A549 (cell line): ENCODE measurements around the gene KRT8. TPM values are rescaled to one million over a fixed set of nuclear protein-coding genes. Genes with fewer than 3 reads are reported as not detected.
A peak's percentile ranks its signal among the peaks of the same experiment; 100 is the strongest.

ENCODE experiments used
- ATAC-seq, 2 experiments: fragments of 200-7000 bp in 1 of 2; fragments of >200 bp in 1 of 2; cut with Nextera tagmentation in 1 of 2; cut with Tn5 transposase in 1 of 2; 3 replicates each; pipeline versions ENCODE4 v1.8.0 to v1.9.1; 2018 to 2020; ENCODE audit warnings: mild to moderate bottlenecking in 1 of 2, moderate library complexity in 1 of 2
- CTCF ChIA-PET: fragments of 300-600 bp; sonication (Branson Sonifier 250); formaldehyde crosslinking; extraction: SDS; loops from one replicate; lab custom pipeline; 2021; ENCODE audit warnings: antibody characterized with exemption, inconsistent platforms; lab: Yijun Ruan, JAX
- POLR2A ChIA-PET: fragments of 350-600 bp; formaldehyde crosslinking; extraction: SDS; loops from one replicate; lab custom pipeline; 2021; ENCODE audit warnings: antibody characterized with exemption, inconsistent platforms; lab: Yijun Ruan, JAX
- DNase-seq, 2 experiments: peaks; one replicate each; pipeline versions ENCODE4 v3.0.0 to v3.0.0-alpha.2; 2011 to 2016; ENCODE audit warnings: low read depth in 1 of 2, low spot score in 1 of 2
- FAIRE-seq: peaks from 2 replicates; lab custom pipeline; 2011; peaks lifted over from hg19 to GRCh38; lab: Jason Lieb, UNC
- H3K27ac ChIP-seq, 2 experiments: fragments of >200 bp; sonication (Bioruptor Twin); formaldehyde crosslinking; 3 replicates each; pipeline ENCODE4 v1.5.1; 2016 to 2017
- H3K4me1 ChIP-seq: fragments of >200 bp; sonication (Bioruptor Twin); formaldehyde crosslinking; 3 replicates; pipeline ENCODE4 v1.6.1; 2016
- H3K4me2 ChIP-seq: fragments of >200 bp; sonication (Bioruptor Twin); formaldehyde crosslinking; 3 replicates; pipeline ENCODE4 v1.6.1; 2016
- H3K4me3 ChIP-seq: fragments of >200 bp; sonication (Bioruptor Twin); formaldehyde crosslinking; 3 replicates; pipeline ENCODE4 v1.5.1; 2016
- H3K9me3 ChIP-seq: fragments of >200 bp; sonication (Bioruptor Twin); formaldehyde crosslinking; 3 replicates; pipeline ENCODE4 v1.6.1; 2016
- ATOH8 ChIP-seq: fragments of 250-450 bp; sonication (Bioruptor Pico); IDR thresholded peaks from 2 replicates; pipeline ENCODE4 v1.5.0; 2020; ENCODE audit warnings: low read depth, mild to moderate bottlenecking, moderate library complexity
- CBX2 ChIP-seq: fragments of 200-600 bp; sonication (generic); IDR thresholded peaks from 2 replicates; pipeline ENCODE4 v1.6.1; 2016; ENCODE audit warnings: low read depth, mild to moderate bottlenecking, borderline replicate concordance
- CHD2 ChIP-seq: fragments of 150-350 bp; IDR thresholded peaks from 2 replicates; pipeline ENCODE4 v1.6.1; 2014; ENCODE audit warnings: low read length; ENCODE audit not compliant: partially characterized antibody
- EHF ChIP-seq: fragments of 250-450 bp; sonication (Bioruptor Pico); IDR thresholded peaks from 2 replicates; pipeline ENCODE4 v1.5.0; 2020; ENCODE audit warnings: mild to moderate bottlenecking
- ELK1 ChIP-seq: fragments of 150-350 bp; IDR thresholded peaks from 2 replicates; pipeline ENCODE4 v1.6.1; 2014; ENCODE audit warnings: low read depth, mild to moderate bottlenecking, low read length
- EP300 ChIP-seq, 2 experiments: fragments of >200 bp; sonication (Bioruptor Twin); formaldehyde crosslinking; IDR thresholded peaks; 2 replicates in 1 of 2; 3 replicates in 1 of 2; pipeline ENCODE4 v1.6.1; 2016 to 2017
- ESRRA ChIP-seq: fragments of 150-350 bp; IDR thresholded peaks from 2 replicates; pipeline ENCODE4 v1.6.1; 2014; ENCODE audit warnings: mild to moderate bottlenecking, low read length, borderline replicate concordance
- FOXS1 ChIP-seq: fragments of 250-450 bp; sonication (Bioruptor Pico); IDR thresholded peaks from 2 replicates; pipeline ENCODE4 v1.5.0; 2020; ENCODE audit warnings: mild to moderate bottlenecking, moderate library complexity
- GATA3 ChIP-seq: IDR thresholded peaks from 2 replicates; pipeline ENCODE4 v1.6.1; 2012; ENCODE audit warnings: borderline replicate concordance
- HDAC2 ChIP-seq: fragments of 200-600 bp; sonication (generic); IDR thresholded peaks from 2 replicates; pipeline ENCODE4 v1.6.1; 2016
- HEYL ChIP-seq: fragments of 250-450 bp; sonication (Bioruptor Pico); IDR thresholded peaks from 2 replicates; pipeline ENCODE4 v1.8.0; 2021; ENCODE audit warnings: mild to moderate bottlenecking, moderate library complexity
- HOXA7 ChIP-seq: fragments of 250-450 bp; sonication (Bioruptor Pico); IDR thresholded peaks from 2 replicates; pipeline ENCODE4 v1.5.0; 2020; ENCODE audit warnings: mild to moderate bottlenecking, moderate library complexity
- HOXB13 ChIP-seq: fragments of 250-450 bp; sonication (Bioruptor Pico); IDR thresholded peaks from 2 replicates; pipeline ENCODE4 v1.5.0; 2020; ENCODE audit warnings: low read depth, mild to moderate bottlenecking, moderate library complexity
- HOXB5 ChIP-seq: fragments of 250-450 bp; sonication (Bioruptor Pico); IDR thresholded peaks from 2 replicates; pipeline ENCODE4 v1.5.0; 2020; ENCODE audit warnings: mild to moderate bottlenecking, moderate library complexity
- JUN ChIP-seq, 2 experiments: fragments of >200 bp; sonication (Bioruptor Twin); formaldehyde crosslinking; IDR thresholded peaks; 2 replicates in 1 of 2; 3 replicates in 1 of 2; pipeline ENCODE4 v1.6.1; 2016 to 2017
- MAFK ChIP-seq: fragments of 450-650 bp; IDR thresholded peaks from 2 replicates; pipeline ENCODE4 v1.6.1; 2014; ENCODE audit not compliant: partially characterized antibody
- NFE2L2 ChIP-seq: fragments of 150-350 bp; conservative IDR thresholded peaks from 2 replicates; pipeline ENCODE4 v1.6.1; 2014; ENCODE audit warnings: low read length
- NR3C1 ChIP-seq: fragments of >200 bp; sonication (Bioruptor Twin); formaldehyde crosslinking; IDR thresholded peaks from 3 replicates; pipeline ENCODE4 v1.6.1; 2017
- PHF8 ChIP-seq: fragments of 200-600 bp; sonication (generic); IDR thresholded peaks from 2 replicates; pipeline ENCODE4 v1.6.1; 2016; ENCODE audit warnings: low read depth, mild to moderate bottlenecking, antibody characterized with exemption, moderate library complexity, borderline replicate concordance
- POLR2A ChIP-seq: IDR thresholded peaks from 2 replicates; pipeline ENCODE4 v1.6.1; 2012; ENCODE audit warnings: mild to moderate bottlenecking, low read length
- RARB ChIP-seq: fragments of 250-450 bp; sonication (Bioruptor Pico); IDR thresholded peaks from 2 replicates; pipeline ENCODE4 v1.8.0; 2021; ENCODE audit warnings: mild to moderate bottlenecking, moderate library complexity
- RFX5 ChIP-seq: fragments of 450-650 bp; IDR thresholded peaks from 2 replicates; pipeline ENCODE4 v1.7.1; 2014; ENCODE audit warnings: antibody characterized with exemption, mild to moderate bottlenecking, moderate library complexity
- SREBF2 ChIP-seq: fragments of 450-650 bp; IDR thresholded peaks from 2 replicates; pipeline ENCODE4 v1.6.1; 2014; ENCODE audit warnings: mild to moderate bottlenecking, moderate library complexity
- TFCP2L1 ChIP-seq: fragments of 250-450 bp; sonication (Bioruptor Pico); IDR thresholded peaks from 2 replicates; pipeline ENCODE4 v1.5.0; 2021; ENCODE audit warnings: mild to moderate bottlenecking
- TP53 ChIP-seq: fragments of 250-450 bp; sonication (Bioruptor Pico); IDR thresholded peaks from 2 replicates; pipeline ENCODE4 v1.5.0; 2021; ENCODE audit warnings: mild to moderate bottlenecking, moderate library complexity
- ZNF302 ChIP-seq: fragments of 250-450 bp; sonication (Bioruptor Pico); IDR thresholded peaks from 2 replicates; pipeline ENCODE4 v1.9.0; 2021; ENCODE audit warnings: inconsistent platforms, mild to moderate bottlenecking, moderate library complexity
- ZSCAN20 ChIP-seq: fragments of 250-450 bp; sonication (Bioruptor Pico); IDR thresholded peaks from 2 replicates; pipeline ENCODE4 v1.8.0; 2022; ENCODE audit warnings: mild to moderate bottlenecking, moderate library complexity
- WGBS: methylation state at CpG from one replicate; pipeline ENCODE4 v1.1.6; 2017; ENCODE audit errors: missing lambda C conversion rate; 5-methylcytosine and 5-hydroxymethylcytosine counted together
- polyA plus RNA-seq, 4 experiments: library from polyadenylated mRNA; depleted of rRNA in 3 of 4; stranded (reverse); fragments of >200 nt; fragmentation: RNase III in 1 of 4; extraction: RNeasy Plus Mini Kit Qiagen cat#74134 plus additional on column Dnase treatment in 1 of 4; gene quantifications; 2 replicates in 3 of 4; 3 replicates in 1 of 4; pipeline ENCODE4 v1.2.3, GENCODE V29; 2011 to 2017
- TF ChIP-seq, protein P1 (sequence below): IDR thresholded peaks from 2 replicates; pipeline ENCODE4 v1.6.1; 2012
- TF ChIP-seq, protein P2 (sequence below): fragments of >200 bp; sonication (Bioruptor Twin); formaldehyde crosslinking; IDR thresholded peaks from 3 replicates; pipeline ENCODE4 v1.6.1; 2016

Gene KRT8
- polyA plus RNA-seq, 2 of the 4 experiments (the other 2 are of a cell fraction): 2,250 to 3,633 TPM

- peak overlapping the region; percentile 72 for H3K4me2 ChIP-seq
- DNase-seq (no peak), FAIRE-seq (peak; percentile 59), ATAC-seq (no peak; a peak in 1 of 6 replicates)
- TF ChIP-seq POLR2A (no peak), PHF8 (no peak), TP53 (no peak), EHF (CRISPR knock-in tag) (peak; percentile 84), CHD2 (no peak), ESRRA (no peak), ELK1 (no peak), ZSCAN20 (CRISPR knock-in tag) (peak; percentile 75; the same call in 1 of the 2 replicates), MAFK (no peak), TFCP2L1 (CRISPR knock-in tag) (no peak), JUN (IDR thresholded peaks at IDR 0.05) (no peak), ATOH8 (no peak), ZNF302 (CRISPR knock-in tag) (peak; percentile 84; the same call in 1 of the 2 replicates), HDAC2 (no peak), FOXS1 (CRISPR knock-in tag) (peak; percentile 81), HEYL (CRISPR knock-in tag) (peak; percentile 35), HOXA7 (CRISPR knock-in tag) (peak; percentile 83), GATA3 (no peak), RARB (CRISPR knock-in tag) (no peak), CBX2 (no peak), HOXB5 (CRISPR knock-in tag) (no peak)
- TF ChIP-seq, protein P1, sequence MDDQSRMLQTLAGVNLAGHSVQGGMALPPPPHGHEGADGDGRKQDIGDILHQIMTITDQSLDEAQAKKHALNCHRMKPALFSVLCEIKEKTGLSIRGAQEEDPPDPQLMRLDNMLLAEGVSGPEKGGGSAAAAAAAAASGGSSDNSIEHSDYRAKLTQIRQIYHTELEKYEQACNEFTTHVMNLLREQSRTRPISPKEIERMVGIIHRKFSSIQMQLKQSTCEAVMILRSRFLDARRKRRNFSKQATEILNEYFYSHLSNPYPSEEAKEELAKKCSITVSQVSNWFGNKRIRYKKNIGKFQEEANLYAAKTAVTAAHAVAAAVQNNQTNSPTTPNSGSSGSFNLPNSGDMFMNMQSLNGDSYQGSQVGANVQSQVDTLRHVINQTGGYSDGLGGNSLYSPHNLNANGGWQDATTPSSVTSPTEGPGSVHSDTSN: no peak
- TF ChIP-seq, protein P2, sequence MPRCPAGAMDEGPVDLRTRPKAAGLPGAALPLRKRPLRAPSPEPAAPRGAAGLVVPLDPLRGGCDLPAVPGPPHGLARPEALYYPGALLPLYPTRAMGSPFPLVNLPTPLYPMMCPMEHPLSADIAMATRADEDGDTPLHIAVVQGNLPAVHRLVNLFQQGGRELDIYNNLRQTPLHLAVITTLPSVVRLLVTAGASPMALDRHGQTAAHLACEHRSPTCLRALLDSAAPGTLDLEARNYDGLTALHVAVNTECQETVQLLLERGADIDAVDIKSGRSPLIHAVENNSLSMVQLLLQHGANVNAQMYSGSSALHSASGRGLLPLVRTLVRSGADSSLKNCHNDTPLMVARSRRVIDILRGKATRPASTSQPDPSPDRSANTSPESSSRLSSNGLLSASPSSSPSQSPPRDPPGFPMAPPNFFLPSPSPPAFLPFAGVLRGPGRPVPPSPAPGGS: no peak
- peak overlapping the region; percentile 36 for H3K4me3 ChIP-seq
- peak overlapping the region; percentile 94 to 97 for H3K27ac ChIP-seq
- ChIA-PET POLR2A (interaction anchor here (0.8 to 2.9 kb wide), 7 partner anchors 13 to 804 kb away, joined by 3 to 28 read pairs (median 4); partner anchors contain the start of gene ATG101), CTCF (interaction anchor here (1.0 to 25.7 kb wide), 16 partner anchors 8 to 848 kb away, joined by 3 to 1736 read pairs (median 12); partner anchors contain the start of genes KRT84 and KRT85)
- H3K4me1 ChIP-seq: peaks cover 93% of the 10 kb centered on the region
- 25% methylated on average over 4 of the region's 4 CpGs for WGBS
- no peaks in the 10 kb centered on the region for H3K9me3 ChIP-seq
These were observed 31.4 kb downstream of the KRT8 start for GRCh38 chr12:52873513-52873831.

DNA sequence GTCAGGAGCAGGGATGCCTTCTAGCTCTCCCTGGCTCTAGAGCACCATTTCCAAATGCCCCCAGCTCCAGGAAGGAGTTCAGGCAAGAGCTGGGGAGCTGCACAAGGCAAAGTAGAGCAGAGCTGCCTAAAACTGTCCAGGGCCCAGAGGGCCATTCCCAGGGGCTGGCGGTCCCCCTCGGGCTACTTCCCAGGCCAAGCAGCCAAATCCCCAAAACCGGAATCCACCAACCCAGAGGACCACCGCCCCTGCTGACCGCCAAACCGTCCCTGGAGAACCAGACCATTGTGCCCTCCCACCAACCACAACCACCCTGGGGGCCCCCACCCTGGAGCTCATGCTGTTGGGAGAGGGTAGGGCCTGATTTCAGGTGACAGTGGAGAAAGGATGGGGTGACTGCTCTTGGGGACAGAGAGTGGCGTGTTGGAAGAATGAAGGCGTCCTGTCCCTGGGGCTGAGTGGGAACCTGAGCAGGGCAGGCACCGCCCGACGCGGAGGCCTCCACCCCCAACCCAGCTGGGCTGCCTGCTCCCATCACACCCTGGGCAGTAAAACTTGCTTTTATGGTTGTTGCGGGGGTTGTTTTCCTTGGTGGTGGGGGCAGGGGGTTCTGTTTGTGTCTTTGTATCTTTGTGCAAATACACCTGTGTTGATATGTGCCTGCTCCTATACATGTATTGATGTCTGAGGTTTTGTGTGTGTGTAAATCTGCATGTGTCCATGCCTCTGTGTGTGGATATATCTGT is 32.1 kb downstream of the KRT8 start:
- Histone ChIP-seq H3K9me3 (no peaks in the 10 kb centered on the region), H3K4me2 (peak overlapping the region; percentile 72), H3K27ac (peak overlapping the region; percentile 94 to 97), H3K4me3 (no peak overlapping the region)
- ATAC-seq: no peak
- FAIRE-seq: no peak
- peak in 1 of 2 experiments; percentile 44 for DNase-seq
- TF ChIP-seq POLR2A (no peak), NFE2L2 (no peak), SREBF2 (no peak), NR3C1 (no peak), MAFK (no peak), HOXB5 (CRISPR knock-in tag) (peak; percentile 60; the same call in 1 of the 2 replicates), EP300 (IDR thresholded peaks at IDR 0.05) (no peak), RFX5 (no peak), TP53 (no peak), HOXB13 (CRISPR knock-in tag) (peak; percentile 86; the same call in 1 of the 2 replicates), FOXS1 (CRISPR knock-in tag) (no peak)
- TF ChIP-seq, protein P1: no peak
- TF ChIP-seq, all 56 proteins: peak for 2
- POLR2A ChIA-PET: interaction anchor here (0.8 to 2.9 kb wide), 5 partner anchors 13 to 804 kb away, joined by 3 to 28 read pairs (median 6); partner anchors contain the start of gene ATG101
- CTCF ChIA-PET: interaction anchor here (0.7 to 25.7 kb wide), 13 partner anchors 7 to 847 kb away, joined by 3 to 1736 read pairs (median 15); partner anchors contain the start of genes KRT84 and KRT85
- WGBS: 72% methylated on average over 12 of the region's 13 CpGs
- H3K4me1 ChIP-seq: peaks cover 92% of the 10 kb centered on the region
